ENCODE data around the gene ANKRD35.

ANKRD35 gene

DNA sequence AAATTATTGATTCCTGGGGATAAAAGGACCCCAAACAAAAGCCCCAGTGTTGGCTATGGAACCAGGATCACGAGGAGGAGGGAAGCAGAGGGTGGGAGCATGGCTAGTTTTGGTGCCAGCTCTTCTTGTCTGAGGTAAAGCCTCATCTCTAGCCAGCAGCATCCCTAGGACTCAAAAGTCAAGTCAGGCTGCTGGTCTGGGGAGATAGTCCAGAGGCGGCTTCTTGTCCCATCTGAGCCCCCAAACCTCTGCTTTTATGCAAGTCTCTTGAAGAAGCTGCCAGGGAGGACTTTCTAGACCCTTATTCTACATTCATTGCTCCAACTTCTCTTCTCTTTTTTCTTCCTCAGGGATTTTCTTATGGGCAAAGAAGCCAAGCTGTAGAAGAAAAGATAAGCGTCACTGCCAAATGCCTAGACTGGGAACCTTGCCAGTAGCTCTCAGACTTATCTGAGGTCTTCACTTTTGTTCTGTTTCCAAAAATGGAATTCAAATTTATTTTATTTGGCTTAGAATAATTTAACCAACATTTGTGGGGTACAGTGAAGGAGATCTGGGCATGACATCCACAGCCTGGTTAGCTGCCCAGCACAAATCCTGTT lies 6.9 kb upstream of the ANKRD35 start:
- DNase-seq, result peak; percentile 68

DNA sequence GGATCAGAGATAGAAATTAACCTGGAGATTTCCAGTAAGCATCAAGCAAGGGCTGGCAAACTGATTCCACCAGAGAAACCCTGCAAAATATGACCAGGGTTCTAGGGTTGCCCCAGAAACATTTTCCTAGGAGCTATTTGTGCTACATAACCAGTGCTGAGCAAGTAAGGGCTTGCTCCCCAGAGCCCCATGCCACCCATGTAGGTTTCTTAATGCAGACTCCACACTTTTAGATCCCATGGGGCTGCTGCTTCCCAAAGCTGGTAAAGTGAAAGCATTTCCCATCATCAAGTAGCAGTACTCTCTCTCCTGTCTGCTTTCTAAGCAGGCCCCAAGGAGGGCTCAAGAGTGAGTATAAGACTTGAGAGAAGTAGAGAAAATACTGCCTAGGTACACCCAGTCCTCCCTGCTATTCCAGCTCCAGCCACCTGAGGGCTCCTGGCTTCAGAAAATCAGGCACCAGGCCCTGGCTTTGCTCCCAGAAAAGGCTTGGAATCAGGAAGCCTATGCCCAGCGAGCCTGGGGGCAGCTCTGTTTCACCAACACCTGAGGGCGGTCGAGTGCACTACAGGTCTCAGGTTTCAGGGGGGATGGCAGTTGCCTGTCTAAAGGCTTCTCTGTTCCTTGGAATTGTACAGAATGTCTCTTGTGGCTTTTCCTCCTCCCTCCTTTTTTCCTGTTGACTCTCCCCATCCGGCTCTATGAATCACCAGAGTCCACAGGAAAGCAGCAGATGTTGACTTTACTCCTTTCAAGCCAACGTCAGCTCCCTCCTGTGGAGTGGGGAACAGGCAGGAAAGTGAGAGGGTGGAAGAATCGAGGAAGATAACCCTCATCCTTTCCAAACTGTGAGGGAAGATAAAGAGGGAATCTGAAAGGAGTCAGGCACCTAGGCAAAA lies 6.2 kb upstream of the ANKRD35 start:
- peak; percentile 98 for DNase-seq

DNA sequence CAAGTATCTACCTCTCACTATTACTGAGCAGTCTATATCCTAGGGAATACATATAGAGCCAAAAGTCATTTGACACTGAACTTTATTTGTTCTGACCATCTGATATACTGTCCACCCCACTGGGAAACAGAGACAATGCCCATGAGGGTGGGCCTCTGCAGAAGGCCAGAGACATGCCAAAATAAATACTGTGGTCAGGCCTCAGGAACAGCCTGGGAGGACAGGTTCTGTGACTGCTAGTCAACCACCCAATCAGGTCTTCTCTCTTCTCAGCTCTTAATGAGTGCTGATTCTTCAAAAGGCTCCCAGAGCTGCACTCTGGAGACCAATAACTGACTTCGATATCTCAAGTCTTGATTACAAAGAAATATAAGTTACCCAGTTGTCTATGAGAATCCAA lies 5.5 kb upstream of the ANKRD35 start:
- peak; percentile 15 for DNase-seq

DNA sequence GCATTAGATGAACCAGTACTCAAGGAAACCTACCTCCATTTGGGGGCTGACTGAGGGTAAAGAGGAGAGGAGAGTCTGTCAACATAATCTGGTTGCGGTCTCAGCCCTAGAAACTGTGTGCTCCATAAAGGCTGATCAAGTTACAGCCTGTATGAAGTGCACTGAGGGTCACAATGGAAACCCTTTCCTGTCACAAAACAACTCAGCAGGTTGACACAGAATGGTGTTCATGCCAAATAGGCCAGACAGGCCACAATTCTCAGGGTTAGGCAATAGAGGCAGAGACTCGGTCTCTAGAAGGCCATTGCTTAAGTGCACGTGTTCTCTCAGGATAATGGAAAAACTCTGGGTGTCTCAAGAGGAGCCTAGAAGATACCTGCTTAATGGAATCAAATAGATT lies 4.1 kb upstream of the ANKRD35 start:
- no peak for DNase-seq

DNA sequence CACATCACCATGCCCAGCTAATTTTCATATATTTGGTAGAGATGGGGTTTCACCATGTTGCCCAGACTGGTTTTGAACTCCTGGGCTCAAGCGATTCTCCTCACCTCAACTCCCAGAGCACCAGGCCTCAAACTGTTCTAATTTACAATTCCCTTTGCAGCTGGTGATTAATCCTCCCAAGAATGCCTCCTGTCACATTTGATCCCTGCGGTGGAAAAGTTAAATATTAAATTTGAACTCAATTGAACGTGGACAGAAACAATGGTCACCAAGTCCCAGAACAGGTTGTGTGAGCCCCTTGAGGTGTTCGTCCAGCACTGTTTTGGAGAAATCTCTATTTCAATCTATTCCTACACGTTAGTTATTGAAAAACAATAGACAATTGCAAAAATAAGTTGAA lies 2.0 kb upstream of the ANKRD35 start:
- DNase-seq, result no peak

DNA sequence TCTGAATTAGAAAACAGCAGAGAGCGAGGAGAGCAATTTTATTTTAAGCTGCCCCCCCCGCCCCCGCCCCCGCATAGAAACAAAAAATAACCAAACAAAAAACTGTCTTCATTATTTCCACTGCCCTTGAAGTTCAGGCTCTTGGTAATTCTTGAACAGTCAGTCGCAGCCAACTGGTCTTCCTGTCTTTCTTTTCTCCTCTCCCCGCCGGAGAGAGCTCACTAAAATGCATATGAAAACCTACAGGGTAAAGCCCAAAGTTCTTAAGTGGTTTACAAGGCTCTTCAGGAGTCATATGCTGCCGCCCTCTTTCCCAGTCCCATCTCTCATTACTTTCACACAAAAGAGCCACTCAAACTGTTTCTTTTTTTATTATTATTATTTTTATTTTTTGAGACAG lies 1.1 kb upstream of the ANKRD35 start:
- no peak for DNase-seq

DNA sequence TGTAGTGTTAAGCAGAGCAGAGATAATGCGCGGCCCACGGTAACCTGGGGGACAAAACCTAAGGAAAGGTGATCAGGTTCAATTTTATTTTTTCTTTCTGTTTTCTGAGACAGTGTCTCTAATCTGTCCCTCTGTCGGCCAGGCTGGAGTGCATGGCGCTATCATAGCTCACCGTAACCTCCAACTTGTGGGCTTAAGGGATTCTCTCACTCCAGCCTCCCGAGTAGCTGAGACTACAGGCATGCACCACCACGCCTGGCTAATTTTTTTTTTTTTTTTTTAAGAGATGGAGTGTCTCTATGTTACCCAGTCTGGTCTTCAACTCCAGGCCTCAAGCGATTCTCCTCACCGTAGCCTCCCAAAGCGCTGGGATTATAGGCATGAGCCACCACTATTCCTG lies 724 bp upstream of the ANKRD35 start:
- DNase-seq, result no peak

DNA sequence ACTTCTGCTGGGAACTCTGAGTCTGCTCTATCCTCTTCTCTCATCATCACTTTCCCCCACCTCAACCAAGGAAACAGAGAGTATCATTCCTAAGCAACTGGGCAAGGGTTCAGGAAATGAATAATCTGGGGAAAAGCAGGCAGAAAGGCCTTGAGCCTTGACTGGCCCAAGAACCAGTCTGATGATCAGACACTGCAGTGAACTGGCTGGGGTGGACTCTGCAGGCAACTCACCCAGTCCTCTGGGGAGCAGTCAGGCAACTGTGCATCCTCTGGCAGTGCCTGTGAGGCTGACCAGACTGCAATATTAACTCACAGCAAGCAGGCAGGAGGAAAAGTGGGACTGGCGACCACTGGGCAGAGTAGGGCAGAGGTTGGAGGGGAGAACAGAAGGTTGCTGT lies 991 bp downstream of the ANKRD35 start:
- no peak for DNase-seq

DNA sequence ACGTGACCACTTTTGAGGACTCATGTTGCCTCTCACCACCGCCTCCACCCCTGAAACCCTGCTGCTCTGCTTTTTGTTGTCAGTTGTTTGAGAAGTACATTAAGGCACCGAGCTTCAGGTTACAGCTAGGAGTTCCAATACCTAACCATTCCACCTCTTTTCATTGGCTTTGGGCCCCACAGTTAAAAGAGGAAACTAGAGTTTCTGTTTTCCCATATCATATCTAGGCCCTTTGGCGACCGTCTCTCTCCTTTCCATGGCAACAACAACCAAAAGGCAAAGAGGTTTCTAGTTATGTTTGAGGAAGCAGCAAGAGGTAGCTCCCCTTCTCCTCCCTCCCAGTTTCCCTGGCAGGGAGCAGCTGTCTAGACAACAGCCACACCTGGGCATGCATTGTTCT lies 5.9 kb downstream of the ANKRD35 start:
- DNase-seq, result peak; percentile 84

DNA sequence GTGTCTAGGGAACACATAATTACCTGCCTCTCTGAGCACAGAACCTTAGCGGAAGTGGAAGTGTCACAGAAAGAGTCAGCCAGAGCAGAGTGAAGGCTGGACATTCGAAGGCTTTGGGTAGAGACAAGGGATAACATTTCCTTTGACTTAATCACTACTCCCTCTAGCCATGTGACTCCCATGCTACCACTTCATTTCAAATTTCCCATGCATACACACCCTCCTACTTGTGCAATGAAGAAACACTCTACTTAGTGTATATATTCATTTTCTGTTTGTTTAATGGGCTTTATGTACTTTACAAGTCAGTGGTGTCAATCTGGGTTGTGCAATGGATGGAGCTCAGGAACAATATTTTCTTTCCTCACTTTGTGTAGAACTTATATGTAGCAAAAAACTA lies 6.9 kb downstream of the ANKRD35 start:
- DNase-seq, result no peak

DNA sequence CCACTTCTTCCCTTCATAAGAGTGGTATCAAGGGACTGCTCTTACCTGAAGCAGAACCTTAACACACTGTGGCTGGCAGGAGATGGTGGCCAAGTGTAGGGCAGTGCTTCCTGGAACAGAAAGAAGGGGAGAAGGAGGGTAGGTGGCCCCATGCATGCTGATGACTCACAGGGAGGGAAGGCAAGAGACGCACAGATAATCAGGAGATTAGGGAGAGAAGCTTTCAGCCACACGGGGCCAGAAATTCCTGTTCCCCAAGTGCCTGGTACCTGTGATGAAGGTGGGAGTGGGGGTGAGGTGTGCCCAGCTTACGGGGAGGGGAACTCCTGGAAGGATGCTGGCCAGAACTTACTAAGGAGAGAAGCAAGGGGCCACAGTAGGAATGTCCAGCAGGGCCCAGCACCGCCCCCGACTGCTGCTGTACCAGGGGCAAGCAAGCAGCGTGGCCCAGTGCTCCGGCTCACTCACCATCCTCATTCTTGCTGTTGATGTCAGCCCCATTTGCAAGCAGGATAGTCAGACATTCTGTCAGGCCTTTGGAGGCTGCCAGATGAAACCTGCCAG lies 7.7 kb downstream of the ANKRD35 start:
- no peak for DNase-seq

DNA sequence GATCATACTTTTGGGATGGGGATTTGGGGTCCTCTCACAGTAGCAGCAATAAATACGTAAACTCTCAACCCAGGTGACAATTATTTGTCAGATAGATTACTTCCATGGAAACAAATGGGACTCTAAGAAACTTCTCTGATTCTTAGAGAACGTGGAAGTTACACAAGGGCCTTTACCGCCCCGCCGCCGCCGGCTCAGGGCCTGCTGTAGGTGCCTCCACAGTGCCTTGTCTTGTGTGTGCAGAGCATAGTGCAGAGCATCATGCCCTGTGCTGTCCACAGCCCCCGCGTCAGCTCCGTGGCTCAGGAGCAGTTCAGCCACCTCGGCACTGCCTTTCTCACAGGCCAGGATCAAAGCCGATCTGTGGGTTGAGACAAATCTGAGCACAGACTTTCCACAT lies 11.0 kb downstream of the ANKRD35 start:
- no peak for DNase-seq

DNA sequence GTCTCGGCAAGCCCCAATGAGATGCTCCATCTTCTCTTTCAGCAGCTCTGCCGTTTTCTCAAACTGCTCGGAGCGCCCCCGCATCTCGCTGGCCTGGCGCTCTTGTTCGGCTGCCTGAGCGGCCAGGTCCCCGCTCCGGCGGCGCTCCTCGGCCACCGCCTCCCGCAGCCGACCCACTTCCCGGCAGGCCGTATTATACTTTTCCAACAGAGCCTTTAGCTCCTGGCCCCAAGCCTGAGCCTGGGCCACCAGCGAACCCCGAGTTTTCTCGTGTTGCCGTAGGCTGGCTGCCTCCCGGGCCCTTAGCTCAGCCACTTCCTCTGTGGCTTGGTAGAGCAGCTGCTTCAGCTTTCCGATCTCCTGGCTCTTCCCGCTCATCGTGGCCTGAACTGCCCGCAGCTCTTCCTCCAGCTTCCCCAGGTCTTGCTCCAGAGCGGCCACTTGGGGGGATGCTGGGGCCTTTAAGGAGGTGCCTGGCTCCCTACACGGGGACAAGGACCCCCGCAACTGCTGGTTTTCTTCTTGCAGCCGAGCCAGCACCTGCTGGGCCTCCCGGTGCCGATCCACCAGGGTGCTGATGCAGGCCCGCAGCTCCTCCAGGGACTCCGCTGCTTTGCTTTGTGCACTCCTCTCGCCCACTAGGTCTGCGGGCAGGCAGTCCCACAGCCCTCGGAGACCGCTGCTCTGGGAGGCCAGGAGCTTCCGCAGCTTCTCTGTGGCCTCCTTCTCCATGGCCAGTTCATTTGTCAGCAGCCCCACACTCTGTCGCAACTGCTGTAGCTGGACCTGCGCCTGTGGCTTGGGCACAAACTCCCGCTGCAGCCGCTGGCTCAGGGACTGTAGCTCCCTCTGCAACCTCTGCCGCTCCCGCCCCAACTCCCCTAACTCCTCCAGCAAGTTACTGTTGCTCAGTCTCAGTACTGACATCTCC lies 13.4 kb downstream of the ANKRD35 start:
- DNase-seq, result no peak

DNA sequence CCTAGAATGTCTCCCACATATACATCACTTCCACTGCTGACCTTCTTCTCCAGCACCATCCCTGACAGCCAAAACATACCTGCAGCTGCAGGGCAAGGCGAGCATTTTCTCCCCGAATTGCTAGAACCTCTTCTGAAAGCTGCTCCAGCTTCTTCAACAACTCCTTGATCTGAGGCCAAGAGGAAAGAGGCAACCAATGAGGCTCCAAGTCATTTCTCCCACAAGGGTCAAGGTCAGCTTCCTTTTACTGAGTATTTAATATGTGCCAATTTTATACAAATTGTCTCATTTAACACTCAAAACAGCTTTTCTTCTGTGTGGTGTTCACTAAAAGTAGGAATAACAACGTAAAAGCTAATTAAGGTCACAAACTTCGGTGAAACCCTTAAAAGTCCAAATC lies 17.4 kb downstream of the ANKRD35 start:
- DNase-seq, result no peak

DNA sequence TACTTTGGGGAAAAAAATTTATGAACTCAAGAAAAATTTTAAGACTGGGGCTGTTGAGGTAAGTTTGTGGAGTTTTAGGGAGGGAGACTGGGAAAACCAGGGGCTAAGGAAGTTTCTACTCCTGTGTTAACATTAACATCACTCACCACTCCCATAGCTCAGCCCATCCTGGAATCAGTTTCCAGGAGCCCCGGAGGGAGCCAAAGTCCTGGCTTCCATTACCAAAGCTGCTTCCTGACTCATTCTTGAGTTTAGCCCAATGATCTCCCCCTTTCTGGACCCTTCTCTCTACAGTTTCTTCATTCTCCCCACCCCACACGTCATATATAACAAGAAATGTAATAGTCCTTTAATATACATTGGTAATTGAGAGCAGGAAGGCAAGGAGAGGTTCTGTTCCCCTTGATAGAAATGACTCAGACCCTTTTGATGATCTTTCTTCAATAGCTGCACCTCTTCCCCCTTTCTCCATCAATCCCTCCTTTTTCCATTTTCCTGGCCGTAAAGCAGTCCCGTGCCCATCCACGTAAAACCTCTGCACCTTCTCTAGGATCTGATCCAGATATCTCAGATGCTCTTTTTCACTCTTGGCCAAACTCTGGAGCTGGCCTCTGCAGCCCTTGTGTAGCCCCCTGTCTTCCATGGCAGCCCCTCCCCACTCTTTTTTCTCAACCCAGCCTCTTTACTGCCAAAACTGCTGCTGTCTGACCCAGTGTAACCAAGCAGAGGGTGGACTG lies 22.2 kb downstream of the ANKRD35 start:
- DNase-seq, result no peak

DNA sequence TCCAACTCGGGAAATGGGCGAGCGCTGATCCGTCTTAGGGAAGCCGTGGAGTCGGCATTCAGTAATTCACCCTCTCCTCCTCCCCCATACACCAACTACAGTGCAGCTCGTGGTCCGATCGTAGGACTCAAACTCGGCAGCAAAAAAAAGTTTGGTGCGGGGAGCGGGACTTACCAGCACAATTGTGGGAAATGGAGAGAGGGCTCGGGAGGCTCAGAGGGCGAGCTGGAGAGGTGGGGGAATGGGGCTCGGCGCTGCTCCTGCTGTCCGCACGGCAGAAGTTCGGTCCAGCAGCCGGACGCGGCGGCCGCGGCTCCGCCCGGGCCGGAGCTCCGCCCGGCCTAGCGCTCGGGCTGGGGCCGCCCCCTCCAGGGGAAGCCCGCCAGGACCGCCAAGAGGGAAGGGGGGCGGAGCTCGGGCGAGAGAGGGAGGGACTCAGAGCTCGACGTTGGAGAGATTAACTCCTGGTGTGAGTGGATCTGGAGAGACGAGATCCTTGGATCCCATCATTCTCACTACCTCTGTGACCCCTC lies 26.1 kb downstream of the ANKRD35 start:
- DNase-seq, result peak; percentile 79

DNA sequence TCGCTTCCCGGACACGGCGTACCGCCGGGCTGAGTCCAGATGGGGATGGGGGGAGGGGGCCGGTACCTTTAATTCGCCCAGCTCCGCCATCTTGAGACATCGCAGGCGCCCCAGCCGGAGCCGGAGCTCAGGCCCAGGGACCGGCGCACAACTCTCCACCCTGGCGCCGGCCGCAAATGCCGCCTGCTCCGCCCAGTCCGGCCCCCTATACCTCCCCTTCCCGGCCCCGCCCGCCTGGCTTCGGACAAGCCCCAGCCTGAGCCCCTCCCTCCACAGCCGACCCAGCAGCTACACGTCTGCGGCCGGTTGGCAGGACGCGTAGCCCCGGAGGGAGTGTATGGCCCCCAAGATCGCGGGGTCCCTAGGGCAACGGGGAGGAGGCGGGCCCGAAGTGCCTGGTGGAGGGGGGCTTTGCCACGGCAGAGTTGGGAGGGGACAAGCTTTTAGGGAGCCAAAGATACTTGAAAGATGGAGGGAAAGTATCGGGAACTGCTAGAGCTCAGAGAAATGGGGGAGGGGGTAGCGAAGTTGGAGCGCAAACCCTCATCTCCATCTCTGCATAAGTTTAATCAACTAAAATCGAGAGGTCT lies 26.7 kb downstream of the ANKRD35 start, which contains the start of gene PIAS3:
PIAS3 (minus strand) TSS at position 181 of the 590 bp plus-strand sequence; CDS start at position 90, 91 bp downstream.
- peak; percentile 83 for DNase-seq

DNA sequence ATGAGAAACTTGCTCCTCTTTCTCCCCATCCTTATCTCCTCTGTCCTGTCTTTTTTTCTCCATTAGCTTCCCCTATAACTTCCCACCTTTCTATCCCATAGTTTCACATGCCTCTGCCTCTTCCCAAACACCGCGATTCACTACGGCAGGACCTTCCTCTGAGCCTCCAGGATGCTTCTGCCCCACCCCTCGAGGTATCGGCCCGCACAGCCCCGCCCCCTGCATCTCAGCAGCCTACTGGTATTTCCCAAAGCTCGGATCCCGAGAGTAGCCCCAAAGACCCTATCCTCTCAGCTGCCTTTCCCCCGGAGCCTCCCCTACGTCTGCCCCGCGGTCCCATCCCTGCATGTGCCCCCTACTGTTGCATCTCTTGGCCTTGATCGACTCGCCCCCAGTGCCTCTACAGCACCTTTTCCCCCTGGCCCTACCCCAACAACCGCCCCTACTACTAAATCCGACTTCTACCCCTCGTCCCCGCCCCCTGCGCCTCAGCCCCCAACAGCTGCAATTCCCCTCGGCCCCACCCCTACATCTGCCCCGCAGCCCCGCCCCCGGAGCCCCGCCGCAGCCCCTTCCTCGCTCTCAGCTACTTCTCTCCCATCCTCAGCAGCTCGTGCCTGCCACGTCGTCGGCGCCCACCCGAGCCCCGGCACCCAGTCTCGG lies 27.3 kb downstream of the ANKRD35 start:
- DNase-seq, result peak; percentile 76

DNA sequence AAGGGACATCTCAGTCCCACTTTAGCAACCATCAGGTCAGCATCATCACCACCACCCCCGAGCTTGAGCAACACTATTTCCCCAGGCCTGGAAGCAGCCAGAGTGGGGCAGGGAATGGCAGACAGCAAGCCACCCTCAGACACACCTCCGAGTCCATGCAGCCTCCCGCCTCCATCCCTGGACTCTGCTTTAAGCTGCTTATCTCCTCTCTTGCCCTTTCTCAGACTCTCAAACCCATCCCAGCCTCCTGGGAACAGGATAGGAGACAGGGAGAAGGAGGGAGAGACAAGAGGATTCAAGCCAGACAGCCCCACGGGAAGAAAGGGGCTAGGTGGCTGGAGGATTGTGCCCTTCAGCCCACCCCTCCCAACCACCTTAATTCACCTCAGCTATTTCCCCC lies 28.5 kb downstream of the ANKRD35 start:
- no peak for DNase-seq

DNA sequence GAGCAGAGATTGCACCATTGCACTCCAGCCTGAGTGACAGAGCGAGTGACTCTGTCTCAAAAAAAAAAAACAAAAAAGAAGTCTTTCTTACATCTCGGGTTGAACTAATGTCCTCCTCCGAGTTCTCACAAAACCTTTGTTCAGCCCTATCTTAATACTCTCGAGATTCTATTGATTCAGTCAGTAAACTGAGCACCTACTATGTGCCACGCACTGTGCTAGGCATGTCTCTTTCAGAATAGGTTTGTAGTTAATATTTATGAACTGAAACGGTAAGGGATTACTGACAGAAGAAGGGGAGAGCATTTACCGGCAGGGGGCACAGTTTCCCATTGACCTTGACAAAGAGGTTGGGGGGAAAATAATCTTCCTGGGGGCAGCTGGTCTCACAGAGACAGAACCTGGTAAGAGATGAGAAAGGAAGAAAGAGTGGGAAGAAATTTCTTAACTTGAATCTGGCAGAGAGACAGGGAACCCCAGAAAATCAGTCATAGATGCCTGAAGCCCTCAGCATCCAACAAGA lies 30.2 kb downstream of the ANKRD35 start:
- DNase-seq, result no peak

Measured in DMS79 treated with DMSO at 0.1 percent for 48 hours (cell line).